MCF 10A (cell line): ENCODE measurements around the gene ADCY4. TPM values are rescaled to one million over a fixed set of nuclear protein-coding genes. Genes with fewer than 3 reads are reported as not detected.

Experiments
- Bru-seq: library from RNA; stranded (reverse); fragments of 400-500 nt; gene quantifications from one replicate; lab custom pipeline; 2021; lab: Mats Ljungman, UMichigan
- BruChase-seq, 2 experiments: library from RNA; stranded (reverse); fragments of 400-500 nt; gene quantifications; one replicate each; lab custom pipeline; 2021; lab: Mats Ljungman, UMichigan
- BruUV-seq: library from RNA; stranded (reverse); fragments of 400-500 nt; replicated peaks from 2 replicates; lab custom pipeline; 2021; lab: Mats Ljungman, UMichigan
- CTCF ChIA-PET: fragments of 300-600 bp; sonication (Branson Sonifier 250); formaldehyde crosslinking; extraction: SDS; loops from one replicate; lab custom pipeline; 2021; ENCODE audit warnings: antibody characterized with exemption, inconsistent platforms; lab: Yijun Ruan, JAX
- POLR2A ChIA-PET: fragments of 300-600, 350-650 bp; sonication (Branson Sonifier 250); formaldehyde crosslinking; extraction: SDS; loops from one replicate; lab custom pipeline; 2020; ENCODE audit warnings: antibody characterized with exemption, inconsistent platforms; lab: Yijun Ruan, JAX
- DNase-seq: peaks from one replicate; pipeline ENCODE4 v3.0.0-alpha.2; 2018; ENCODE audit not compliant: unreplicated experiment
- H3K27ac Mint-ChIP-seq: one replicate; pipeline ENCODE4 v1.8.0; 2022; ENCODE audit warnings: mild to moderate bottlenecking, low read depth, mixed read lengths; ENCODE audit not compliant: unreplicated experiment
- H3K27me3 Mint-ChIP-seq: one replicate; pipeline ENCODE4 v1.8.0; 2022; ENCODE audit warnings: mixed read lengths; ENCODE audit not compliant: insufficient read depth, unreplicated experiment
- H3K36me3 Mint-ChIP-seq: one replicate; pipeline ENCODE4 v1.8.0; 2022; ENCODE audit warnings: mild to moderate bottlenecking, moderate library complexity, mixed read lengths; ENCODE audit not compliant: insufficient read depth, unreplicated experiment
- H3K4me1 Mint-ChIP-seq: one replicate; pipeline ENCODE4 v1.8.0; 2022; ENCODE audit warnings: mixed read lengths; ENCODE audit not compliant: insufficient read depth, unreplicated experiment
- H3K4me3 Mint-ChIP-seq: one replicate; pipeline ENCODE4 v1.8.0; 2022; ENCODE audit warnings: mild to moderate bottlenecking, moderate library complexity, mixed read lengths; ENCODE audit not compliant: unreplicated experiment
- H3K9me3 Mint-ChIP-seq: one replicate; pipeline ENCODE4 v1.8.0; 2022; ENCODE audit warnings: mixed read lengths; ENCODE audit not compliant: unreplicated experiment
- CTCF ChIP-seq: fragments of 200-600 bp; IDR thresholded peaks from one replicate; pipeline ENCODE4 v1.8.0; 2022; ENCODE audit warnings: antibody characterized with exemption, mild to moderate bottlenecking; ENCODE audit not compliant: unreplicated experiment
- intact Hi-C: fragments of 100-400 bp; cut with micrococcal nuclease; formaldehyde crosslinking; loops from 2 replicates; pipeline ENCODE4 v1.14.1; 2022
- long read RNA-seq: library from polyadenylated mRNA; stranded (forward); transcript quantifications from one replicate; pipeline ENCODE4 v2.0.0, GENCODE V29; 2022
- total RNA-seq: library from RNA; stranded (reverse); gene quantifications from 2 replicates; pipeline ENCODE4 v1.2.3, GENCODE V29; 2022

ADCY4 gene
- total RNA-seq (not detected in 2 replicates), Bru-seq, nascent RNA (not detected), BruChase-seq, experiment 1, labeled RNA remaining after a 6-hour chase (not detected), BruChase-seq, experiment 2, labeled RNA remaining after a 2-hour chase (not detected)
- long read RNA-seq: 0 reads

- BruUV-seq: no TSS peak
- CTCF ChIA-PET: interaction anchor here (0.6 to 16.6 kb wide), 23 partner anchors 11 to 292 kb away, joined by 3 to 626 read pairs (median 21); partner anchors contain the start of genes CBLN3, CIDEB, KHNYN and LTB4R
- H3K4me3 Mint-ChIP-seq: no peak within 1 kb of the TSS
- H3K9me3 Mint-ChIP-seq: no peaks in the 10 kb centered on the region
- TF ChIP-seq CTCF: no peak
- peaks cover 11% of the 10 kb centered on the region for H3K27me3 Mint-ChIP-seq
- H3K27ac Mint-ChIP-seq: no peak within 1 kb of the TSS
- H3K4me1 Mint-ChIP-seq: peaks cover 7% of the 10 kb centered on the region
- intact Hi-C loops: no loop called here
- peaks cover 6% of the 10 kb centered on the region for H3K36me3 Mint-ChIP-seq
- POLR2A ChIA-PET: interaction anchor here (1.4 to 3.3 kb wide), 2 partner anchors 96 to 107 kb away, joined by 5 to 52 read pairs; partner anchors contain the start of genes CBLN3 and KHNYN
- no peak for DNase-seq
Observed at GRCh38 chr14:24334431-24335291, at the start of gene ADCY4. ADCY4 (minus strand) TSS chr14:24335071; CDS start chr14:24334652, 419 bp downstream.

GRCh38 chr14:24384169-24384568 lies 49.3 kb upstream of the ADCY4 start:
- H3K36me3 Mint-ChIP-seq: no peaks in the 10 kb centered on the region
- intact Hi-C loops: no loop called here
- no peak for TF ChIP-seq CTCF
- no peak overlapping the region for H3K4me3 Mint-ChIP-seq
- ChIA-PET POLR2A (no interaction called here), CTCF (interaction anchor here (0.6 to 1.3 kb wide), 3 partner anchors 41 to 53 kb away, joined by 3 to 5 read pairs (median 4); no protein-coding TSS in a partner anchor)
- no peak overlapping the region for H3K27ac Mint-ChIP-seq
- H3K9me3 Mint-ChIP-seq: no peaks in the 10 kb centered on the region
- no peaks in the 10 kb centered on the region for H3K4me1 Mint-ChIP-seq
- no peak for DNase-seq
- no TSS peak for BruUV-seq
- H3K27me3 Mint-ChIP-seq: peaks cover 13% of the 10 kb centered on the region

- no peak for DNase-seq
- TF ChIP-seq CTCF: no peak
- H3K27ac Mint-ChIP-seq: no peak overlapping the region
- intact Hi-C loops: no loop called here
- POLR2A ChIA-PET: interaction anchor here (0.7 kb wide), 2 partner anchors 14 to 71 kb away, joined by 3 to 5 read pairs; partner anchors contain the start of gene LTB4R
- peaks cover 13% of the 10 kb centered on the region for H3K27me3 Mint-ChIP-seq
- BruUV-seq: no TSS peak
- no peaks in the 10 kb centered on the region for H3K9me3 Mint-ChIP-seq
- H3K36me3 Mint-ChIP-seq: no peaks in the 10 kb centered on the region
- H3K4me1 Mint-ChIP-seq: no peaks in the 10 kb centered on the region
- H3K4me3 Mint-ChIP-seq: no peak overlapping the region
- CTCF ChIA-PET: interaction anchor here (0.7 to 2.3 kb wide), 6 partner anchors 17 to 1834 kb away, joined by 3 to 7 read pairs (median 4); no protein-coding TSS in a partner anchor
Observed at GRCh38 chr14:24382064-24382371, 47.1 kb upstream of the ADCY4 start.
